Activated T-helper 2 cell treated with anti-CD3 and anti-CD28 coated beads, Interferon-gamma antibody, Interleukin-2, Interleukin-4, amounts not matched to agents 10 μg/mL and 5 μg/mL and 100 μg/mL, durations not matched to agents 14 hours and 24 hours and 36 hours (primary cell): Measurements from ENCODE around the gene BRWD1. TPM values are rescaled to one million over a fixed set of nuclear protein-coding genes. Genes with fewer than 3 reads are reported as not detected.

Experiments
- DNase-seq: peaks from one replicate; pipeline ENCODE4 v3.0.0; 2021; ENCODE audit warnings: low spot score
- H3K27ac Mint-ChIP-seq: one replicate; pipeline ENCODE4 v1.8.0; 2021; ENCODE audit warnings: mixed read lengths
- H3K27me3 Mint-ChIP-seq: one replicate; pipeline ENCODE4 v1.8.0; 2021; ENCODE audit warnings: low read depth, mixed read lengths
- H3K36me3 Mint-ChIP-seq: one replicate; pipeline ENCODE4 v1.8.0; 2021; ENCODE audit warnings: low read depth, mixed read lengths
- H3K4me1 Mint-ChIP-seq: one replicate; pipeline ENCODE4 v1.8.0; 2021; ENCODE audit warnings: low read depth, mixed read lengths
- H3K4me3 Mint-ChIP-seq: one replicate; pipeline ENCODE4 v1.8.0; 2021; ENCODE audit warnings: low read depth, mild to moderate bottlenecking, moderate library complexity, mixed read lengths
- H3K9me3 Mint-ChIP-seq: one replicate; pipeline ENCODE4 v1.8.0; 2021; ENCODE audit warnings: mixed read lengths
- intact Hi-C: fragments of 100-400 bp; cut with micrococcal nuclease; formaldehyde crosslinking; loops from one replicate; pipeline ENCODE4 v1.15.1; 2023
- total RNA-seq: library from RNA; stranded (reverse); gene quantifications from 2 replicates; pipeline ENCODE4 v1.2.3, GENCODE V29; 2022

The BRWD1 gene
- total RNA-seq, 1 donor from 2014 or later: 36.0 TPM

GRCh38 chr21:39307466-39307865, 6.0 kb downstream of the BRWD1 start:
- H3K36me3 Mint-ChIP-seq: peaks cover 45% of the 10 kb centered on the region
- peaks cover 13% of the 10 kb centered on the region for H3K4me1 Mint-ChIP-seq
- no peaks in the 10 kb centered on the region for H3K9me3 Mint-ChIP-seq
- no peaks in the 10 kb centered on the region for H3K27me3 Mint-ChIP-seq
- intact Hi-C loops: no loop called here
- no peak overlapping the region for H3K4me3 Mint-ChIP-seq
- no peak overlapping the region for H3K27ac Mint-ChIP-seq
- DNase-seq: no peak

- H3K9me3 Mint-ChIP-seq: peaks cover 9% of the 10 kb centered on the region
- peaks cover 63% of the 10 kb centered on the region for H3K36me3 Mint-ChIP-seq
- peaks cover 10% of the 10 kb centered on the region for H3K4me1 Mint-ChIP-seq
- no peaks in the 10 kb centered on the region for H3K27me3 Mint-ChIP-seq
- H3K27ac Mint-ChIP-seq: no peak overlapping the region
- intact Hi-C loops: no loop called here
- DNase-seq: no peak
- H3K4me3 Mint-ChIP-seq: no peak overlapping the region
These were observed 12.8 kb downstream of the BRWD1 start for GRCh38 chr21:39300587-39300986.

GRCh38 chr21:39296891-39297290, 16.5 kb downstream of the BRWD1 start:
- Mint-ChIP-seq H3K27me3 (no peaks in the 10 kb centered on the region), H3K27ac (no peak overlapping the region), H3K4me3 (no peak overlapping the region), H3K4me1 (peaks cover 10% of the 10 kb centered on the region), H3K36me3 (peaks cover 79% of the 10 kb centered on the region), H3K9me3 (peaks cover 9% of the 10 kb centered on the region)
- DNase-seq: no peak
- intact Hi-C loops: no loop called here

GRCh38 chr21:39288987-39289386, 24.4 kb downstream of the BRWD1 start:
- no peaks in the 10 kb centered on the region for H3K9me3 Mint-ChIP-seq
- H3K27me3 Mint-ChIP-seq: no peaks in the 10 kb centered on the region
- no peak overlapping the region for H3K27ac Mint-ChIP-seq
- H3K36me3 Mint-ChIP-seq: peaks cover 81% of the 10 kb centered on the region
- intact Hi-C loops: no loop called here
- no peaks in the 10 kb centered on the region for H3K4me1 Mint-ChIP-seq
- DNase-seq: no peak
- no peak overlapping the region for H3K4me3 Mint-ChIP-seq

GRCh38 chr21:39282911-39283310, 30.5 kb downstream of the BRWD1 start:
- H3K27me3 Mint-ChIP-seq: no peaks in the 10 kb centered on the region
- no peak for DNase-seq
- H3K4me3 Mint-ChIP-seq: no peak overlapping the region
- H3K27ac Mint-ChIP-seq: no peak overlapping the region
- intact Hi-C loops: no loop called here
- peaks cover 31% of the 10 kb centered on the region for H3K36me3 Mint-ChIP-seq
- peaks cover 1% of the 10 kb centered on the region for H3K4me1 Mint-ChIP-seq
- no peaks in the 10 kb centered on the region for H3K9me3 Mint-ChIP-seq

- no peaks in the 10 kb centered on the region for H3K9me3 Mint-ChIP-seq
- no peak overlapping the region for H3K4me3 Mint-ChIP-seq
- DNase-seq: no peak
- intact Hi-C loops: no loop called here
- H3K27me3 Mint-ChIP-seq: no peaks in the 10 kb centered on the region
- H3K27ac Mint-ChIP-seq: no peak overlapping the region
- H3K4me1 Mint-ChIP-seq: peaks cover 1% of the 10 kb centered on the region
- H3K36me3 Mint-ChIP-seq: peaks cover 28% of the 10 kb centered on the region
These were observed 31.6 kb downstream of the BRWD1 start for GRCh38 chr21:39281853-39282252.

GRCh38 chr21:39281207-39281606, 32.2 kb downstream of the BRWD1 start:
- Mint-ChIP-seq H3K27me3 (no peaks in the 10 kb centered on the region), H3K4me3 (no peak overlapping the region), H3K4me1 (peaks cover 1% of the 10 kb centered on the region), H3K36me3 (peaks cover 29% of the 10 kb centered on the region), H3K27ac (no peak overlapping the region), H3K9me3 (no peaks in the 10 kb centered on the region)
- DNase-seq: no peak
- intact Hi-C loops: no loop called here

- no peak for DNase-seq
- peaks cover 46% of the 10 kb centered on the region for H3K36me3 Mint-ChIP-seq
- H3K4me1 Mint-ChIP-seq: no peaks in the 10 kb centered on the region
- no peaks in the 10 kb centered on the region for H3K27me3 Mint-ChIP-seq
- H3K27ac Mint-ChIP-seq: no peak overlapping the region
- no peak overlapping the region for H3K4me3 Mint-ChIP-seq
- intact Hi-C loops: no loop called here
- no peaks in the 10 kb centered on the region for H3K9me3 Mint-ChIP-seq
These were observed 43.8 kb downstream of the BRWD1 start for GRCh38 chr21:39269620-39270019.

GRCh38 chr21:39265603-39266002, 47.8 kb downstream of the BRWD1 start:
- H3K27ac Mint-ChIP-seq: no peak overlapping the region
- no peak overlapping the region for H3K4me3 Mint-ChIP-seq
- peaks cover under 1% of the 10 kb centered on the region for H3K4me1 Mint-ChIP-seq
- intact Hi-C loops: no loop called here
- H3K27me3 Mint-ChIP-seq: no peaks in the 10 kb centered on the region
- H3K9me3 Mint-ChIP-seq: no peaks in the 10 kb centered on the region
- peaks cover 53% of the 10 kb centered on the region for H3K36me3 Mint-ChIP-seq
- DNase-seq: no peak

GRCh38 chr21:39263372-39263771, 50.1 kb downstream of the BRWD1 start:
- peaks cover 2% of the 10 kb centered on the region for H3K4me1 Mint-ChIP-seq
- peaks cover 46% of the 10 kb centered on the region for H3K36me3 Mint-ChIP-seq
- H3K27ac Mint-ChIP-seq: no peak overlapping the region
- no peaks in the 10 kb centered on the region for H3K9me3 Mint-ChIP-seq
- intact Hi-C loops: no loop called here
- DNase-seq: no peak
- H3K27me3 Mint-ChIP-seq: no peaks in the 10 kb centered on the region
- no peak overlapping the region for H3K4me3 Mint-ChIP-seq

- Mint-ChIP-seq H3K4me1 (peaks cover 2% of the 10 kb centered on the region), H3K4me3 (no peak overlapping the region), H3K27me3 (no peaks in the 10 kb centered on the region), H3K36me3 (peaks cover 45% of the 10 kb centered on the region), H3K9me3 (no peaks in the 10 kb centered on the region), H3K27ac (no peak overlapping the region)
- intact Hi-C loops: loop anchor here (5.0 kb wide), 1 partner anchor 129 kb away; no protein-coding TSS in a partner anchor
- no peak for DNase-seq
These were observed 55.2 kb downstream of the BRWD1 start for GRCh38 chr21:39258207-39258606.

GRCh38 chr21:39251326-39251725, 62.1 kb downstream of the BRWD1 start:
- Mint-ChIP-seq H3K27ac (no peak overlapping the region), H3K9me3 (no peaks in the 10 kb centered on the region), H3K27me3 (no peaks in the 10 kb centered on the region), H3K36me3 (peaks cover 53% of the 10 kb centered on the region), H3K4me1 (no peaks in the 10 kb centered on the region), H3K4me3 (no peak overlapping the region)
- intact Hi-C loops: no loop called here
- DNase-seq: no peak

GRCh38 chr21:39238275-39238674, 75.2 kb downstream of the BRWD1 start:
- intact Hi-C loops: no loop called here
- Mint-ChIP-seq H3K27me3 (no peaks in the 10 kb centered on the region), H3K4me1 (peaks cover 15% of the 10 kb centered on the region), H3K4me3 (no peak overlapping the region), H3K9me3 (no peaks in the 10 kb centered on the region), H3K36me3 (peaks cover 64% of the 10 kb centered on the region), H3K27ac (peak overlapping the region; percentile 51)
- DNase-seq: no peak

- peaks cover 4% of the 10 kb centered on the region for H3K4me1 Mint-ChIP-seq
- peaks cover 60% of the 10 kb centered on the region for H3K36me3 Mint-ChIP-seq
- DNase-seq: no peak
- intact Hi-C loops: no loop called here
- no peak overlapping the region for H3K4me3 Mint-ChIP-seq
- no peaks in the 10 kb centered on the region for H3K9me3 Mint-ChIP-seq
- no peak overlapping the region for H3K27ac Mint-ChIP-seq
- H3K27me3 Mint-ChIP-seq: no peaks in the 10 kb centered on the region
These were observed 80.6 kb downstream of the BRWD1 start for GRCh38 chr21:39232861-39233291.
